Endothelial cell of hepatic sinusoid (primary cell): Measurements from ENCODE around the gene TMEM135.
"Not testable (repeated sequence)": the region's sequence is repeated elsewhere in the genome, so short reads cannot be mapped to it uniquely, and the experiment has no call there.

ENCODE experiments used
- in situ Hi-C: cut with HindIII; loops from 2 replicates; pipeline ENCODE4 v1.10.0; 2017; ENCODE audit warnings: low sequenced_read_pairs

The TMEM135 gene

GRCh38 chr11:87063982-87064381, 26.2 kb downstream of the TMEM135 start:
- in situ Hi-C loops = no loop called here

GRCh38 chr11:87072787-87073186, 35.1 kb downstream of the TMEM135 start:
- in situ Hi-C loops = no loop called here

- in situ Hi-C loops = no loop called here
Observed at GRCh38 chr11:87076260-87076783, 38.6 kb downstream of the TMEM135 start.

- in situ Hi-C loops = no loop called here
Observed at GRCh38 chr11:87076874-87077429, 39.2 kb downstream of the TMEM135 start.

- in situ Hi-C loops = no loop called here
Observed at GRCh38 chr11:87081358-87081757, 43.6 kb downstream of the TMEM135 start.

- in situ Hi-C loops = no loop called here
Observed at GRCh38 chr11:87082590-87082989, 44.9 kb downstream of the TMEM135 start.

DNA sequence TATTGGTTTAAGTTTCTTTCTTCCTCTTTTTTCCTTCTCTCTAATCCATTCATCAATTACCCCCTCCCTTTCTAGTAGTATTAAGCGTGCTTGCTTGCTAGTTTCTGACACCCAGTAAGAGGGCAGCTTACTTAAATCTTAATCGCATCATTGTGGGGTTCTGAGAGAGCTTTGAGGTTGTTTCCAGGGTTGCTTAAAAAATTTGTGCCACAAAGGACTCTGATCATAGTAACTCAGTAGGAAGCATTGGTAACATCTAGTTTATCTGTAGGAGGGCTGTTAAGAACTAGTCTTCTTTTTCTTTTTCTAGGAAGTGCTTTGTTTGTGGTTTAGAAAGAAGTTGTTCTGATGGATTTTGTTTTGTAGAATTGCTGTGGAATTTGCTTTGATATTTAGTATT, 45.3 kb downstream of the TMEM135 start:
- in situ Hi-C loops = no loop called here

DNA sequence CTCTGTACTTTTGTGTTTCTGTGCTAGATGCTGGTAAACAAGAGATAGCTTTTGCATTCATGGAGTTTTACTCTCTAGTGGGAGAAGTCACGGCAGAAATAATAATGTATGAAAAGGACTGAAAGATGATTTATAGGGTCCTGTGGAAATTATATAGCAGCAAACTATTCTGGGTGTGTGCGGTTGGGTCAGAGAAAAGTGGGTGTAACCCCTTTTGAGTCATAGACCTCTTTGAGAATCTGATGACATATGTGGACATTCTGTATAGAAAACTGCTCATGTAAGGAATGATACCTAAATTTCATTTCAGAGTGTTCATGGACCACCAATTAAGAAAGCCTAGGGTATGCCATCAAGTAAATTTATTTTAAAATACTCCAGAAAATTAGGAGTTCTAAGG, 54.4 kb downstream of the TMEM135 start:
- in situ Hi-C loops = no loop called here

DNA sequence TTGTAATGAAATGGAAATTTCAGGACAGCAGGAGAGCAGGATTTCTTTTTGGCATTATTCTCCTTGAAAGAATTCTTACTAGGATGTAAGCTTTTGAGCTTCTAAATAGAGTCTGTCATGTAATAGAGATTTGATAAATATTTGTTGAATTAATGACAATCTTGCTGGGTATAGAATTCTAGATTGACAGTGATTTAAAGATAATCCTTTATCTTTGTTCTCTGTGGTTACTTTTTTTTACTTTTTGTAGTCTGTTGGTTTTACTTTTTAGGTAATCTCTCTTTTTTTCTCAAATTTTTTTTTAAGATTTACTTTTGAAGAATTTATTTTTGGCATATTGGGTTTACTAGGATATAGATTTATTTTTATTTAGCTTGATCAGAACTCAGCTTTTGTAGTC, 54.8 kb downstream of the TMEM135 start:
- in situ Hi-C loops = no loop called here

DNA sequence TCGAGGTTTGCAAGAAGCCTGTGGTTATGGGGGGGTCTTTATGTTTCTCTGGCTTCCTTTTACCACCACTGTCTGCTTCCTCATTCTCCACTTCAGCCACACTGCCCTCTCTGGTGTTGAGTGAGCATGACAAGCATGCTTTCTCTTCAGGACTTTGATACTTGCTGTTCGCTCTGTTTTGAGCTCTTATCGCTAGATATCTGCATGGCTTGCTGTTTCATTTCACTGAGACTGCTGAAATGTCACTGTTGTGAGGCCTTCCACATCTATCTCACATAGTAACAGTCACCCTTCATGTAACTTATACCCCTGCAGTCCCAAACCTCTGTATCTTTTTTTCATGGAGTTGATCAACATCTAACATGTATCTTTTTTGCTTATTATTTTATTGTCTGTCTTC, 59.8 kb downstream of the TMEM135 start:
- in situ Hi-C loops = no loop called here

DNA sequence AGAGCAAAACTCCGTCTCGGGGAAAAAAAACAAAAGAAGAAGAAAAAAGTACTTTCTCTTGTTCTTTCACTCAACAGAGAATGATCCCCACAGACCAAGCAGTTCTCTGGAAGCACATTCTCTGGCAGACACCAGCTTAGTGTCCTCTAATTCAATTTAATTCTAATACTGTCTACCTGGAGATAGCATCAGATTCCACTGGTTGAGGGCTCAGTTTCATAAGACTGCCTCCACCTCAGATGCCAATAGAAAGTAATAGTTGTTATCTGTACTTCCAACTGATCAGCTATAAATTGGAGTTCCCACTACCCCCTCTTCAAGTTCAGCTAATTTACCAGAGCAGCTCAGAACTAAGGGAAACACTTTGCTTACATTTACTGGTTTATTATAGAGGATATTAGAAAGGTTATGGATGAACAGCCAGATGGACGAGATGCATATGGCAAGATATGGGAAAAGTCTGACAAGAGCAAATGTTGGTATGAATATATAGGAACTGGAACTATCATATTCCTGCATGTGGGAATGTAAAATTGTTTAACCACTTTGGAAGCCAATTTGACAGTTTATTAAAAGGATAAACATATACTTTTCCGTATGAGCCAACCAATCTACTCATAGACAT, 64.3 kb downstream of the TMEM135 start:
- in situ Hi-C loops = no loop called here

DNA sequence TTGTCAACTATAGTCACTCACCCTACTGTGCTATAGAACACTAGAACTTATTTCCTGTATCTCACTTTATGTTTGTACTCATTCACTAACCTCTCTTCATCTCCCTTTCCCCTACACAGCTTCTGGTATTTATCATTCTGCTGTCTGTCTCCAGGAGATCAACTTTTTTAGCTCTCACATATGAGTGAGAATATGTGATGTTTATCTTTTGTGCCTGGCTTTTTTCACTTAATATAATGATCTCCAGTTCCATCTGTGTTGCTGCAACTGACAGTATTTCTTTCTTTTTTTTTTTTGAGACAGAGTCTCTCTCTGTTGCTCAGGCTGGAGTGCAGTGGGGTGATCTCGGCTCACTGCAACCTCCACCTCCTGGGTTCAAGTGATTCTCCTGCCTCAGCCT, 68.1 kb downstream of the TMEM135 start:
- in situ Hi-C loops = not testable (repeated sequence)

- in situ Hi-C loops = not testable (repeated sequence)
Observed at GRCh38 chr11:87107379-87107778, 69.6 kb downstream of the TMEM135 start.

DNA sequence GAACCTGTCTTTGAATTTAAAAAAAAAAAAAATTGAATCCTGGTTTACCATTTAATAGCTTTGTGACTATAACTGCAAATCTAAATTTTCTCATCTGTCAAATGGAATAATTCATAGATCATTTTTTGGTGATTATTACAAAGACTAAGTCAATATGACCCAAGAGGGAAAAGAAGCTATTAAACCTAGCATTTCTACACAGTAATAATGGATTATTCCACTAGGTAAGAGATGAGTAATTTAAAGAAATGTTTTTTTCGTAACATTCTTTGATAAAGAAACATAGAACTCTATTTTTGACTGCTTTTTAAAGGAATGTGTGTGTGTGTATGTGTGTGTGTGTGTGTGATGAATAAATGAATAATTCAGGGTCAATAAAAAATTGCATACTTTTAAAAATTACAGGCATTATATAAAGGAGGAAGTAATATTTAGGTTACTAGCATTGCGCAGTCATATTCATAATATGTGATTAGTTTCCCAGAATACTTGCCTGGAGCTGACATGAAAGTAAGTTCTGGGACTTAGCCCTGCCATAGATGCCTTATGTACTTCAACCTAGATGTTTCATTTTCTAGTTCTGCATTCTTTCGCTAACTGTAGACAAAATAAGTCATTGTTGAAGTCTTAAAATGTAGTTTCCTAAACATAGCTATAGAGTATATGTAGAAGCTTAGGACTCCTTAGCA, 72.9 kb downstream of the TMEM135 start:
- in situ Hi-C loops = no loop called here

GRCh38 chr11:87114093-87114492, 76.4 kb downstream of the TMEM135 start:
- in situ Hi-C loops = no loop called here

DNA sequence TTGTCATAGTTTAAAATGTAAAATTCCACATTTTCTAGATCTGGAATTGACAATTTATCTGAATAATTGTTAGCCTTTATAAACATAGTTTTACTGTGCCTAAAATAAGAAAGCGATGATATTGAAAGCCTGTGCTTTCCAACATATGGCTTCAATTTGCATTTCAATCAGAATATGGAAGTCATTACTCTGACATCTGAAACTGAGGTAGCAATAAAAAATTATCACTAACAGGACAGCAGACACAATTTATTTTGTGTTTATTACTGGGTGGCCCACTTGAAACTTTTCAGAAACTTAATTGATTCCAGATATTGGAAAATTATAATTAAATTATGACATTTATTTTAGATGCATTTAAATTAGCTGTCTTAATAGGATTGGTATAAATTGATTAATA, 78.5 kb downstream of the TMEM135 start:
- in situ Hi-C loops = no loop called here

GRCh38 chr11:87120937-87121336, 83.2 kb downstream of the TMEM135 start:
- in situ Hi-C loops = no loop called here

DNA sequence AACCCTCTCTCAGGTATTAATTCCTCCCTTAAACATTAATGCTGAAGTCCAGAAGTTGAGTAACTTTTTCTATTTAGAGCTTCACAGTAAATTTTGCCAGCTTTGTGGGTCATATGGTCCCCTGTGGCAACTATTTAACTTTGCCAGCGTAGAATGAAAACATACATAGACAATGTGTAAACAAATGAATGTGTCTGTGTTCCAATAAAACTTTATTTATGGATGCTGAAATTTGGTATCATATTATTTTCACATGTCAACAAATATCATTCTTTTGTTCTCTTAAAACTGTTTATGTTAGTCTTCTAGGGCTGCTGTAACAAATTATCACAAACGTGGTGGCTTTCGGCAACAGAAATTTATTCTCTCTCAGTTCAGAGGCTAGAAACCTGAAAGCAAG, 85.1 kb downstream of the TMEM135 start:
- in situ Hi-C loops = no loop called here

DNA sequence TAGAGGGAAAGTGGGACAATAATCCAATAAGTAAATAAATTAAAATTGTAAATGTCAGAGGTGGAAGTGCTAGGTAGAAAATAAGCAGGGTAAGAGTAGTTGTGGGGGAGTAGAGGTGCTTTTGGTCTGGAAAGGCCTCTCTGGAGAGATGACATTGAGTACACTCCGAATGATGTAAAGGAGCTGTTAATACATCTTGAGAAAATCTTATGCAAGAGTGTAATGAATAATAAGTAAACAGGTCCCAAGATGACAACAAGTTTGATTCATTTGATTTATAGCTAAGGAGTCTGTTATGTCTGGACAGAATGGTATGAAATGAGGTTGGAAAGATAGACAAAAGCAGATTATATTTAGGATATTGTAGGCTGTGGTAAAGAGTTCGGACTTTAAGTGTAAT, 87.5 kb downstream of the TMEM135 start:
- in situ Hi-C loops = no loop called here

- in situ Hi-C loops = no loop called here
Observed at GRCh38 chr11:87127101-87127500, 89.4 kb downstream of the TMEM135 start.

- in situ Hi-C loops = no loop called here
Observed at GRCh38 chr11:87128372-87128771, 90.6 kb downstream of the TMEM135 start.

GRCh38 chr11:87134524-87135106, 96.9 kb downstream of the TMEM135 start:
- in situ Hi-C loops = no loop called here
